GM23338 (cell line): ENCODE measurements around the gene AKR1E2. TPM values are rescaled to one million over a fixed set of nuclear protein-coding genes. Genes with fewer than 3 reads are reported as not detected.

Source experiments
- ATAC-seq: fragments of 200-7000 bp; cut with Tn5 transposase; 3 replicates; pipeline ENCODE4 v1.9.1; 2020
- DNase-seq: peaks from one replicate; pipeline ENCODE4 v3.0.0-alpha.2; 2015; ENCODE audit warnings: low spot score
- H2AFZ ChIP-seq: fragments of 200-600 bp; sonication (generic); 2 replicates; pipeline ENCODE4 v1.8.0; 2016; ENCODE audit warnings: antibody characterized with exemption, mild to moderate bottlenecking, moderate library complexity
- H3F3A ChIP-seq: fragments of 200-600 bp; sonication (generic); replicated peaks from 2 replicates; pipeline ENCODE4 v1.8.0; 2017; ENCODE audit warnings: antibody characterized with exemption, mixed run types, low read depth
- H3K27ac ChIP-seq: fragments of 200-600 bp; sonication (generic); 2 replicates; pipeline ENCODE4 v1.6.1; 2016; ENCODE audit warnings: low read depth
- H3K27me3 ChIP-seq: fragments of 200-600 bp; sonication (generic); 2 replicates; pipeline ENCODE4 v1.8.0; 2016; ENCODE audit warnings: mild to moderate bottlenecking, mixed run types, moderate library complexity; ENCODE audit not compliant: insufficient read depth
- H3K36me3 ChIP-seq: fragments of 200-600 bp; sonication (generic); 2 replicates; pipeline ENCODE4 v1.8.0; 2016; ENCODE audit warnings: mild to moderate bottlenecking; ENCODE audit not compliant: insufficient read depth
- H3K4me1 ChIP-seq: fragments of 200-600 bp; sonication (generic); 2 replicates; pipeline ENCODE4 v1.8.0; 2016; ENCODE audit warnings: mild to moderate bottlenecking, moderate library complexity; ENCODE audit not compliant: insufficient read depth
- H3K4me2 ChIP-seq: fragments of 200-600 bp; sonication (generic); 2 replicates; pipeline ENCODE4 v1.7.1; 2017; ENCODE audit warnings: mixed run types
- H3K4me3 ChIP-seq: fragments of 200-600 bp; sonication (generic); 2 replicates; pipeline ENCODE4 v1.6.1; 2016; ENCODE audit warnings: mixed run types
- H3K79me2 ChIP-seq: fragments of 200-600 bp; sonication (generic); replicated peaks from 2 replicates; pipeline ENCODE4 v1.8.0; 2017; ENCODE audit warnings: mild to moderate bottlenecking; ENCODE audit not compliant: insufficient read depth
- H3K9me2 ChIP-seq: fragments of 200-600 bp; sonication (generic); 2 replicates; pipeline ENCODE4 v1.8.0; 2017; ENCODE audit not compliant: insufficient read depth
- H4K20me1 ChIP-seq: fragments of 200-600 bp; sonication (generic); replicated peaks from 2 replicates; pipeline ENCODE4 v1.8.0; 2017; ENCODE audit warnings: mild to moderate bottlenecking; ENCODE audit not compliant: insufficient read depth
- H3K27ac Mint-ChIP-seq: 2 replicates; pipeline ENCODE4 v1.8.0; 2020; ENCODE audit warnings: inconsistent platforms, mild to moderate bottlenecking, moderate library complexity, mixed read lengths
- H3K27me3 Mint-ChIP-seq: 3 replicates; pipeline ENCODE4 v1.8.0; 2022; ENCODE audit warnings: low read depth, mild to moderate bottlenecking, moderate library complexity, mixed read lengths, inconsistent platforms; ENCODE audit not compliant: insufficient read depth, poor library complexity
- H3K36me3 Mint-ChIP-seq: 3 replicates; pipeline ENCODE4 v1.8.0; 2021; ENCODE audit warnings: low read depth, mild to moderate bottlenecking, inconsistent platforms, moderate library complexity, mixed read lengths
- H3K4me1 Mint-ChIP-seq: 3 replicates; pipeline ENCODE4 v1.8.0; 2020; ENCODE audit warnings: mild to moderate bottlenecking, inconsistent platforms, mixed read lengths
- H3K4me3 Mint-ChIP-seq: 3 replicates; pipeline ENCODE4 v1.8.0; 2021; ENCODE audit warnings: moderate library complexity, mild to moderate bottlenecking, inconsistent platforms, mixed read lengths
- H3K9me3 Mint-ChIP-seq: 3 replicates; pipeline ENCODE4 v1.8.0; 2020; ENCODE audit warnings: moderate library complexity, mild to moderate bottlenecking, inconsistent platforms, mixed read lengths
- JUNB ChIP-seq: IDR thresholded peaks from one replicate; pipeline ENCODE4 v1.6.1; 2016; ENCODE audit warnings: antibody characterized with exemption; ENCODE audit not compliant: unreplicated experiment
- NANOG ChIP-seq: IDR thresholded peaks from 2 replicates; pipeline ENCODE4 v1.6.1; 2016; ENCODE audit warnings: antibody characterized with exemption, borderline replicate concordance
- POLR2AphosphoS5 ChIP-seq: IDR thresholded peaks from 2 replicates; pipeline ENCODE4 v1.6.1; 2016; ENCODE audit warnings: antibody characterized with exemption, low read depth
- STAT1 ChIP-seq: IDR thresholded peaks from one replicate; pipeline ENCODE4 v1.6.1; 2016; ENCODE audit warnings: antibody characterized with exemption; ENCODE audit not compliant: unreplicated experiment
- ZNF114 ChIP-seq: fragments of 250-450 bp; sonication (Bioruptor Pico); IDR thresholded peaks from 2 replicates; pipeline ENCODE4 v1.5.0; 2020; ENCODE audit warnings: mild to moderate bottlenecking, moderate library complexity
- polyA plus RNA-seq: library from polyadenylated mRNA; unstranded; fragments of >200 nt; fragmentation: Nextera tagmentation; extraction: Ambion mirVana; gene quantifications from 2 replicates; pipeline ENCODE4 v1.2.1, GENCODE V29; 2016
- total RNA-seq: library from RNA; depleted of rRNA; stranded (reverse); fragments of >200 nt; shearing (Covaris generic); gene quantifications from 2 replicates; pipeline ENCODE4 v1.2.3, GENCODE V29; 2014
- TF ChIP-seq, protein P1 (sequence below): IDR thresholded peaks from one replicate; pipeline ENCODE4 v1.6.1; 2018; ENCODE audit warnings: antibody characterized with exemption; ENCODE audit not compliant: unreplicated experiment
- TF ChIP-seq, protein P2 (sequence below), 2 experiments: fragments of 200-600 bp in 1 of 2; sonication (generic) in 1 of 2; conservative IDR thresholded peaks; 2 replicates each; pipeline versions ENCODE4 v1.5.1 to v1.6.1; 2016 to 2017; ENCODE audit warnings: antibody characterized with exemption in 2 of 2, low read depth in 2 of 2, mild to moderate bottlenecking in 2 of 2, moderate library complexity in 1 of 2
- TF ChIP-seq, protein P3 (sequence below): fragments of 250-450 bp; sonication (Bioruptor Pico); IDR thresholded peaks from 2 replicates; pipeline ENCODE4 v1.5.0; 2020; ENCODE audit warnings: mild to moderate bottlenecking, moderate library complexity

Gene AKR1E2
- total and polyA plus RNA-seq, 2 experiments from 2014 or later: 2.2 to 4.3 TPM

DNA sequence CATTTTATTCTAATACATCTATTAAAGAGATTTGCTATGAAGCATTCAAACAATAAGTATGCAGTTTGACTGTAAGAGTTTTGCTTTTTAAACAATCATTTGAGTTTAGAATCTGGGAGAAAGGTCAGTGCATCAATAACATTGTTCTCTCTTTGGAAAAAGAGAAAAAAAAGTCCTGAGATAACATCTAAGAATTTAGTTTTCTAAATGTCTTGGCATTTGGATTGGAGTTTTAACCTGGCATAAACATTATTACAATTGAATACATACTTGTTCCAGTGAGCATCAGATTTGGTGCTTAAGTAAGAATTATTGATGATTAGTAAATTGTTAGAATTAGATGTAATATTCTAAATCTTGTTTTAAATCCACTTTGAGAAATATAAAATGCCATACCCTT lies 47.2 kb upstream of the AKR1E2 start:
- Histone ChIP-seq H3K4me3 (no peak overlapping the region), H2AFZ (no peak overlapping the region), H3K27me3 (no peaks in the 10 kb centered on the region), H3K4me1 (no peaks in the 10 kb centered on the region), H3K79me2 (no peaks in the 10 kb centered on the region), H3K36me3 (no peaks in the 10 kb centered on the region), H3K27ac (no peak overlapping the region), H3K9me2 (no peaks in the 10 kb centered on the region), H3F3A (no peaks in the 10 kb centered on the region), H4K20me1 (no peaks in the 10 kb centered on the region), H3K4me2 (no peak overlapping the region)
- Mint-ChIP-seq H3K9me3 (no peaks in the 10 kb centered on the region), H3K36me3 (no peaks in the 10 kb centered on the region), H3K27ac (no peak overlapping the region), H3K4me1 (no peaks in the 10 kb centered on the region), H3K27me3 (no peaks in the 10 kb centered on the region), H3K4me3 (no peak overlapping the region)
- ATAC-seq (no peak), DNase-seq (no peak)
- TF ChIP-seq ZNF114 (CRISPR knock-in tag): no peak
- TF ChIP-seq, protein P1, sequence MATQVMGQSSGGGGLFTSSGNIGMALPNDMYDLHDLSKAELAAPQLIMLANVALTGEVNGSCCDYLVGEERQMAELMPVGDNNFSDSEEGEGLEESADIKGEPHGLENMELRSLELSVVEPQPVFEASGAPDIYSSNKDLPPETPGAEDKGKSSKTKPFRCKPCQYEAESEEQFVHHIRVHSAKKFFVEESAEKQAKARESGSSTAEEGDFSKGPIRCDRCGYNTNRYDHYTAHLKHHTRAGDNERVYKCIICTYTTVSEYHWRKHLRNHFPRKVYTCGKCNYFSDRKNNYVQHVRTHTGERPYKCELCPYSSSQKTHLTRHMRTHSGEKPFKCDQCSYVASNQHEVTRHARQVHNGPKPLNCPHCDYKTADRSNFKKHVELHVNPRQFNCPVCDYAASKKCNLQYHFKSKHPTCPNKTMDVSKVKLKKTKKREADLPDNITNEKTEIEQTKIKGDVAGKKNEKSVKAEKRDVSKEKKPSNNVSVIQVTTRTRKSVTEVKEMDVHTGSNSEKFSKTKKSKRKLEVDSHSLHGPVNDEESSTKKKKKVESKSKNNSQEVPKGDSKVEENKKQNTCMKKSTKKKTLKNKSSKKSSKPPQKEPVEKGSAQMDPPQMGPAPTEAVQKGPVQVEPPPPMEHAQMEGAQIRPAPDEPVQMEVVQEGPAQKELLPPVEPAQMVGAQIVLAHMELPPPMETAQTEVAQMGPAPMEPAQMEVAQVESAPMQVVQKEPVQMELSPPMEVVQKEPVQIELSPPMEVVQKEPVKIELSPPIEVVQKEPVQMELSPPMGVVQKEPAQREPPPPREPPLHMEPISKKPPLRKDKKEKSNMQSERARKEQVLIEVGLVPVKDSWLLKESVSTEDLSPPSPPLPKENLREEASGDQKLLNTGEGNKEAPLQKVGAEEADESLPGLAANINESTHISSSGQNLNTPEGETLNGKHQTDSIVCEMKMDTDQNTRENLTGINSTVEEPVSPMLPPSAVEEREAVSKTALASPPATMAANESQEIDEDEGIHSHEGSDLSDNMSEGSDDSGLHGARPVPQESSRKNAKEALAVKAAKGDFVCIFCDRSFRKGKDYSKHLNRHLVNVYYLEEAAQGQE: no peak
- TF ChIP-seq STAT1: no peak
- TF ChIP-seq, protein P2, sequence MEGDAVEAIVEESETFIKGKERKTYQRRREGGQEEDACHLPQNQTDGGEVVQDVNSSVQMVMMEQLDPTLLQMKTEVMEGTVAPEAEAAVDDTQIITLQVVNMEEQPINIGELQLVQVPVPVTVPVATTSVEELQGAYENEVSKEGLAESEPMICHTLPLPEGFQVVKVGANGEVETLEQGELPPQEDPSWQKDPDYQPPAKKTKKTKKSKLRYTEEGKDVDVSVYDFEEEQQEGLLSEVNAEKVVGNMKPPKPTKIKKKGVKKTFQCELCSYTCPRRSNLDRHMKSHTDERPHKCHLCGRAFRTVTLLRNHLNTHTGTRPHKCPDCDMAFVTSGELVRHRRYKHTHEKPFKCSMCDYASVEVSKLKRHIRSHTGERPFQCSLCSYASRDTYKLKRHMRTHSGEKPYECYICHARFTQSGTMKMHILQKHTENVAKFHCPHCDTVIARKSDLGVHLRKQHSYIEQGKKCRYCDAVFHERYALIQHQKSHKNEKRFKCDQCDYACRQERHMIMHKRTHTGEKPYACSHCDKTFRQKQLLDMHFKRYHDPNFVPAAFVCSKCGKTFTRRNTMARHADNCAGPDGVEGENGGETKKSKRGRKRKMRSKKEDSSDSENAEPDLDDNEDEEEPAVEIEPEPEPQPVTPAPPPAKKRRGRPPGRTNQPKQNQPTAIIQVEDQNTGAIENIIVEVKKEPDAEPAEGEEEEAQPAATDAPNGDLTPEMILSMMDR (conservative IDR thresholded peaks at IDR 0.05; ENCODE audit: low read depth in 2 of 2): no peak
- no peak for TF ChIP-seq JUNB
- no peak for TF ChIP-seq NANOG
- no peak for TF ChIP-seq POLR2AphosphoS5
- TF ChIP-seq, protein P3, sequence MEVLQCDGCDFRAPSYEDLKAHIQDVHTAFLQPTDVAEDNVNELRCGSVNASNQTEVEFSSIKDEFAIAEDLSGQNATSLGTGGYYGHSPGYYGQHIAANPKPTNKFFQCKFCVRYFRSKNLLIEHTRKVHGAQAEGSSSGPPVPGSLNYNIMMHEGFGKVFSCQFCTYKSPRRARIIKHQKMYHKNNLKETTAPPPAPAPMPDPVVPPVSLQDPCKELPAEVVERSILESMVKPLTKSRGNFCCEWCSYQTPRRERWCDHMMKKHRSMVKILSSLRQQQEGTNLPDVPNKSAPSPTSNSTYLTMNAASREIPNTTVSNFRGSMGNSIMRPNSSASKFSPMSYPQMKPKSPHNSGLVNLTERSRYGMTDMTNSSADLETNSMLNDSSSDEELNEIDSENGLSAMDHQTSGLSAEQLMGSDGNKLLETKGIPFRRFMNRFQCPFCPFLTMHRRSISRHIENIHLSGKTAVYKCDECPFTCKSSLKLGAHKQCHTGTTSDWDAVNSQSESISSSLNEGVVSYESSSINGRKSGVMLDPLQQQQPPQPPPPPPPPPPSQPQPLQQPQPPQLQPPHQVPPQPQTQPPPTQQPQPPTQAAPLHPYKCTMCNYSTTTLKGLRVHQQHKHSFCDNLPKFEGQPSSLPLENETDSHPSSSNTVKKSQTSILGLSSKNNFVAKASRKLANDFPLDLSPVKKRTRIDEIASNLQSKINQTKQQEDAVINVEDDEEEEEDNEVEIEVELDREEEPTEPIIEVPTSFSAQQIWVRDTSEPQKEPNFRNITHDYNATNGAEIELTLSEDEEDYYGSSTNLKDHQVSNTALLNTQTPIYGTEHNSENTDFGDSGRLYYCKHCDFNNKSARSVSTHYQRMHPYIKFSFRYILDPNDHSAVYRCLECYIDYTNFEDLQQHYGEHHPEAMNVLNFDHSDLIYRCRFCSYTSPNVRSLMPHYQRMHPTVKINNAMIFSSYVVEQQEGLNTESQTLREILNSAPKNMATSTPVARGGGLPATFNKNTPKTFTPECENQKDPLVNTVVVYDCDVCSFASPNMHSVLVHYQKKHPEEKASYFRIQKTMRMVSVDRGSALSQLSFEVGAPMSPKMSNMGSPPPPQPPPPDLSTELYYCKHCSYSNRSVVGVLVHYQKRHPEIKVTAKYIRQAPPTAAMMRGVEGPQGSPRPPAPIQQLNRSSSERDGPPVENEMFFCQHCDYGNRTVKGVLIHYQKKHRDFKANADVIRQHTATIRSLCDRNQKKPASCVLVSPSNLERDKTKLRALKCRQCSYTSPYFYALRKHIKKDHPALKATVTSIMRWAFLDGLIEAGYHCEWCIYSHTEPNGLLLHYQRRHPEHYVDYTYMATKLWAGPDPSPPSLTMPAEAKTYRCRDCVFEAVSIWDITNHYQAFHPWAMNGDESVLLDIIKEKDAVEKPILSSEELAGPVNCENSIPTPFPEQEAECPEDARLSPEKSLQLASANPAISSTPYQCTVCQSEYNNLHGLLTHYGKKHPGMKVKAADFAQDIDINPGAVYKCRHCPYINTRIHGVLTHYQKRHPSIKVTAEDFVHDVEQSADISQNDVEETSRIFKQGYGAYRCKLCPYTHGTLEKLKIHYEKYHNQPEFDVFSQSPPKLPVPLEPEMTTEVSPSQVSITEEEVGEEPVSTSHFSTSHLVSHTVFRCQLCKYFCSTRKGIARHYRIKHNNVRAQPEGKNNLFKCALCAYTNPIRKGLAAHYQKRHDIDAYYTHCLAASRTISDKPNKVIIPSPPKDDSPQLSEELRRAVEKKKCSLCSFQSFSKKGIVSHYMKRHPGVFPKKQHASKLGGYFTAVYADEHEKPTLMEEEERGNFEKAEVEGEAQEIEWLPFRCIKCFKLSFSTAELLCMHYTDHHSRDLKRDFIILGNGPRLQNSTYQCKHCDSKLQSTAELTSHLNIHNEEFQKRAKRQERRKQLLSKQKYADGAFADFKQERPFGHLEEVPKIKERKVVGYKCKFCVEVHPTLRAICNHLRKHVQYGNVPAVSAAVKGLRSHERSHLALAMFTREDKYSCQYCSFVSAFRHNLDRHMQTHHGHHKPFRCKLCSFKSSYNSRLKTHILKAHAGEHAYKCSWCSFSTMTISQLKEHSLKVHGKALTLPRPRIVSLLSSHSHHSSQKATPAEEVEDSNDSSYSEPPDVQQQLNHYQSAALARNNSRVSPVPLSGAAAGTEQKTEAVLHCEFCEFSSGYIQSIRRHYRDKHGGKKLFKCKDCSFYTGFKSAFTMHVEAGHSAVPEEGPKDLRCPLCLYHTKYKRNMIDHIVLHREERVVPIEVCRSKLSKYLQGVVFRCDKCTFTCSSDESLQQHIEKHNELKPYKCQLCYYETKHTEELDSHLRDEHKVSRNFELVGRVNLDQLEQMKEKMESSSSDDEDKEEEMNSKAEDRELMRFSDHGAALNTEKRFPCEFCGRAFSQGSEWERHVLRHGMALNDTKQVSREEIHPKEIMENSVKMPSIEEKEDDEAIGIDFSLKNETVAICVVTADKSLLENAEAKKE (CRISPR knock-in tag): no peak
